Small intestine (tissue), 7 donors: ENCODE data around the gene PSAP. TPM values are rescaled to one million over a fixed set of nuclear protein-coding genes. Genes with fewer than 3 reads are reported as not detected.

Source experiments
- DNase-seq, 2 donors: peaks; one replicate each; pipeline versions ENCODE4 v3.0.0 to v3.0.0-alpha.2; 2013
- FAIRE-seq: peaks from 2 replicates; lab custom pipeline; 2012; peaks lifted over from hg19 to GRCh38; lab: Jason Lieb, UNC
- H3K27ac ChIP-seq, 3 donors: one replicate each; pipeline ENCODE4 v1.5.1; 2013; ENCODE audit warnings: low read length in 2 of 3, mild to moderate bottlenecking in 2 of 3, control low read depth in 1 of 3, inconsistent platforms in 1 of 3, low read depth in 1 of 3, moderate library complexity in 1 of 3
- H3K27me3 ChIP-seq, 3 donors: one replicate each; pipeline ENCODE4 v1.6.1; 2013; ENCODE audit warnings: low read length in 3 of 3, inconsistent platforms in 1 of 3; ENCODE audit not compliant: control insufficient read depth in 3 of 3, insufficient read depth in 3 of 3
- H3K36me3 ChIP-seq, 3 donors: one replicate each; pipeline ENCODE4 v1.6.1; 2013; ENCODE audit warnings: low read length in 3 of 3, inconsistent platforms in 1 of 3, low read depth in 1 of 3, mild to moderate bottlenecking in 1 of 3, moderate library complexity in 1 of 3; ENCODE audit not compliant: control insufficient read depth in 3 of 3, insufficient read depth in 2 of 3
- H3K4me1 ChIP-seq, 3 donors: one replicate each; pipeline ENCODE4 v1.6.1; 2013; ENCODE audit warnings: low read length in 2 of 3, inconsistent platforms in 1 of 3, low read depth in 1 of 3, mild to moderate bottlenecking in 1 of 3, moderate library complexity in 1 of 3; ENCODE audit not compliant: control insufficient read depth in 3 of 3, insufficient read depth in 2 of 3
- H3K4me3 ChIP-seq, 3 donors: one replicate each; pipeline ENCODE4 v1.5.1; 2013; ENCODE audit warnings: low read length in 3 of 3, control low read depth in 1 of 3, inconsistent platforms in 1 of 3, low read depth in 1 of 3, mild to moderate bottlenecking in 1 of 3, moderate library complexity in 1 of 3
- H3K9me3 ChIP-seq, 2 donors: one replicate each; pipeline ENCODE4 v1.6.1; 2013; ENCODE audit warnings: low read depth in 1 of 2, low read length in 1 of 2; ENCODE audit not compliant: control insufficient read depth in 2 of 2, insufficient read depth in 1 of 2
- WGBS, 3 donors: extraction: QIAGEN DNeasy Blood & Tissue Kit; methylation state at CpG; one replicate each; pipeline ENCODE4 v1.1.7; 2013; 5-methylcytosine and 5-hydroxymethylcytosine counted together
- polyA plus RNA-seq, 4 donors: library from polyadenylated mRNA; stranded (reverse) in 3 of 4; unstranded in 1 of 4; fragments of 200-250 nt in 3 of 4; fragments of 120-200 nt in 1 of 4; gene quantifications; one replicate each; pipeline versions ENCODE4 v1.2.1 to v1.2.3, GENCODE V29; 2013
- donor health status: healthy with polysubstance abuse.
- donor health status: control.
- donor health status: control.
- donor health status: Bipolar disorder and iron deficiency.
- donor health status: healthy.

Gene PSAP
- polyA plus RNA-seq, 4 donors: 149 to 603 (median 311) TPM

DNA sequence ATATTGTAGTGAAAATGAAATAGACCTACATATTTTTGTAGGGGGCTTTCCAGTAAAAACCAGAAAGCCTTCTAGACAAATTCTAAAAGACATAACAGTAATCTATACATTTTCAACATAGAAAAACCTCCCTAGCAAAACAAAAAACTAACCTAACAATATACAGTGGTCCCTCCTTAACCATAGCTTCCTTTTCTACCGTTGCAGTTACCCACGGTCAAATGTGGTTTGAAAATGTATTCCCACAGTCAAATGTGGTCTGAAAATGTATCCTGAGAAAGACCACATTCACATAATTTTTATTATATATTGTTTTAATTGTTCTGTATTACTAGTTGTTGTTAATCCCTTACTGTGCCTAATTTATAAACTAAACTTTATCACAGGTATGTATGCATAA lies 6.4 kb downstream of the PSAP start:
- H3K4me1 ChIP-seq: peaks cover 0 to 14% (median 10%) of the 10 kb centered on the region in 3 donors
- DNase-seq (no peak), FAIRE-seq (no peak)
- no peak overlapping the region for H3K27ac ChIP-seq
- 68 to 88% (median 70%) methylated on average over 2 of the region's 2 CpGs for WGBS, 3 donors
- H3K9me3 ChIP-seq: peaks cover 0 to 3% of the 10 kb centered on the region in 2 donors
- H3K27me3 ChIP-seq: no peaks in the 10 kb centered on the region
- no peak overlapping the region for H3K4me3 ChIP-seq
- peaks cover 0 to 6% (median 0%) of the 10 kb centered on the region in 3 donors for H3K36me3 ChIP-seq

- Histone ChIP-seq H3K27me3 (no peaks in the 10 kb centered on the region), H3K9me3 (peaks cover 0 to 3% of the 10 kb centered on the region in 2 donors), H3K36me3 (peaks cover 0 to 6% (median 0%) of the 10 kb centered on the region in 3 donors), H3K4me3 (no peak overlapping the region), H3K27ac (no peak overlapping the region), H3K4me1 (peaks cover 0 to 14% (median 9%) of the 10 kb centered on the region in 3 donors)
- 65 to 79% (median 72%) methylated on average over 2 of the region's 2 CpGs for WGBS, 3 donors
- FAIRE-seq: no peak
- no peak for DNase-seq
Measured at GRCh38 chr10:71844084-71844483, 7.0 kb downstream of the PSAP start.

DNA sequence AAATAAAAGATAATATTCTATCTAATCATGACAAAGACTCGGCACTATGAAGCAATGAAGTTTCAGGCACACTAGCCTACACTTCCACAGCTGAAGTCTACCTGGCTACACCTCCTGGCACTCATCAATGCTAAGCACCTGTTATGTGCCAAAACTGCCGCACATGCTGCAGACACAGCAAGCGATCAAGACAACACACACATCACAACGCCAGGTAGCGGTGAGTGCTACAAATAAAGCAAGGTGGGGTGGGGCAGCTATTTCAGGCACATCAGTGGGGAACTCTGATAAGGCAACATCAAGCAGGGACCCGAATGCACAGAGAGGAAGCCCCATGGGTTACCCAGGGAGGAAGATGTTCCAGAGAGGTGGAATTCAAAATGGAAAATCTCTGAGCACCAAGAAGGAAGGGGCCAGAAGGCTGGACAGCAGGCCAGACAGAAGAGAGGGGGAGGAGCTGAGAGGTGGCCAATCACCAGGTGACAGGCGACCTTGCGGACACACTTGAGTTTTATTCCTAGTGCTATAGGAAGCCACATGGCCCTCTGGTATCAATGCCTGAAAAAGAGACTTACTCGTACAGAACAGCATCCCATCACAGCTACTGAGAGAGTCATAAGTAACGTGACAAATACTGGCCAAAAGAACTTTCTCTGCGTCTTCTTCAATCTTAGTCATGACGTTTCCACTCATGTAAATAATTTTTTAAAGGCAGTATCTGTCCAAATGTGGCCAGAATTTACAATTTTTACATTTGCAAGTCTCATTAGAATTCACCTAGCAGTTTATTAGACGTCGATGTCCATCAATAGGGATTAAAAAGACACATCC lies 8.0 kb downstream of the PSAP start:
- Histone ChIP-seq H3K9me3 (peaks cover 0 to 3% of the 10 kb centered on the region in 2 donors), H3K4me1 (peaks cover 1 to 13% (median 8%) of the 10 kb centered on the region in 3 donors), H3K27me3 (no peaks in the 10 kb centered on the region), H3K4me3 (no peak overlapping the region), H3K27ac (no peak overlapping the region), H3K36me3 (peaks cover 0 to 11% (median 0%) of the 10 kb centered on the region in 3 donors)
- DNase-seq (no peak), FAIRE-seq (no peak)
- WGBS, 3 donors: 83 to 88% (median 85%) methylated on average over 14 of the region's 14 CpGs

GRCh38 chr10:71842422-71842821 lies 8.6 kb downstream of the PSAP start:
- 66 to 87% (median 66%) methylated on average over 2 of the region's 2 CpGs for WGBS, 3 donors
- no peak overlapping the region for H3K27ac ChIP-seq
- peaks cover 0 to 3% of the 10 kb centered on the region in 2 donors for H3K9me3 ChIP-seq
- peaks cover 0 to 18% (median 3%) of the 10 kb centered on the region in 3 donors for H3K36me3 ChIP-seq
- no peak for FAIRE-seq
- no peaks in the 10 kb centered on the region for H3K27me3 ChIP-seq
- peaks cover 5 to 18% (median 6%) of the 10 kb centered on the region in 3 donors for H3K4me1 ChIP-seq
- H3K4me3 ChIP-seq: no peak overlapping the region
- DNase-seq: no peak

DNA sequence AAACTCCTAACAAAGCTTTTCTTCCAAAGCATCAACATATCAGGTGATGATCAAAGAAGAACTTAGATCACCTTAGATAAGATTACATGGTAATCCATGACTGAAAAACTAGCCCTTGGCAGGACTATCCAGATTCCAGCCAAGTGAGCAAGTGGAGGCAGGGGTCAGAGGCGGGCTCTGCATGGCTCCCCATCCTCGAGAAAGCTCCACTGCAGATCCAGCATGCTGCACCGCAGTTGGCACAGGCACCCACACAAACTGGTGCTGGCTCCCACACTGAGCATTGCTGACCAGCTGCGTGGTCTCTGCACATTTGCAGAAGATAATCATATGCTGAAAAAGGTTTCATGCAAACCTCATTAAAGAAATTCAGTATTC lies 10.1 kb downstream of the PSAP start:
- peaks cover 7 to 20% (median 9%) of the 10 kb centered on the region in 3 donors for H3K4me1 ChIP-seq
- WGBS, 3 donors: 62 to 85% (median 75%) methylated on average over 4 of the region's 4 CpGs
- no peak overlapping the region for H3K4me3 ChIP-seq
- DNase-seq (no peak), FAIRE-seq (no peak)
- peak overlapping the region in 1 of 3 donors; percentile 14 for H3K27ac ChIP-seq
- H3K36me3 ChIP-seq: peaks cover 0 to 22% (median 3%) of the 10 kb centered on the region in 3 donors
- H3K9me3 ChIP-seq: peaks cover 0 to 3% of the 10 kb centered on the region in 2 donors
- no peaks in the 10 kb centered on the region for H3K27me3 ChIP-seq

GRCh38 chr10:71840177-71840957 lies 10.7 kb downstream of the PSAP start:
- H3K36me3 ChIP-seq: peaks cover 0 to 22% (median 3%) of the 10 kb centered on the region in 3 donors

DNA sequence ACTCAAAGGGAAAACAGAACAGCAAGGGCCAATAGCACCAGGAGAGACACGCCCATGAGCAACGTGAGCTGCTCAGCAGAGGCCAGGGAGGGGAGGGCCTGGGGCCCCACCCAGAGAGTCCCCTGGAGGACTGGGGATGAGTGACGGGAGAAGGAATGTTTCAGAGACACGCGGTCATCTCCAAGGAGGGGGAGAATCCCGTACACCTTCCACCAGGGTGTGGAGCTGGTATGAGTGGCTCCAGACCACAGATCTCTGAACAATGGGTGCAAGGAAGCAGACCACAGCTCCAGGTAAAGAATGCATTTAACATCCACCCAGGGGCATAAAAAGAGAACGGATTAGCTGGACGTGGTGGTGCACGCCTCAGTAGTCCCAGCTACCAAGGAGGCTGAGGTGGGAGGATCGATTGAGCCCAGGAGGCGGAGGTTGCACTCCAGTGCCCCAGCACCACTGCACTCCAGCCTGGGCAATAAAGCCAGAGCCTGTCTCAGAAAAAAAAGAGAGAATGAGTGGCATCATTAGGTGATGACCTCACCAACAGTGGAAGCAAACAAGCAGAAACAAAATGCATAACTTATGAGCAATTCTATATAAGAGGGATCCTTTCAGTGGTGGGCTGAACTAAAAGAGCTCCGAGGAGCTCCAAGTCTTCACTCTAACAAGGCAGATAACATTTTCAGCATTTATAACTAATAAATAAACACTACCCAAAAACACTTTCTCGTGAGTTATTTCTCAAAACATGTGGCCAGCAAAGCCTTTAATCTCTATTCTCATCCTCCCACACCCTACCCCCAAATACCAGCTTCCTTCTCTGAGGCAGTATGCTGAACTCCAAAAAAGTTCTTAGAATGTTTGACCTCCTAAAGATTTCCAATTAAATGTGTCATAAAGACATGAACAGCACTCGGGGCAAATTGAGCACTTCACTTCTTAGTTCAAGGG lies 12.5 kb downstream of the PSAP start:
- H3K27ac ChIP-seq: no peak overlapping the region
- peaks cover 0 to 32% (median 3%) of the 10 kb centered on the region in 3 donors for H3K36me3 ChIP-seq
- peaks cover 7 to 26% (median 8%) of the 10 kb centered on the region in 3 donors for H3K4me1 ChIP-seq
- no peak for FAIRE-seq
- H3K27me3 ChIP-seq: no peaks in the 10 kb centered on the region
- DNase-seq: no peak
- H3K9me3 ChIP-seq: no peaks in the 10 kb centered on the region
- WGBS, 3 donors: 69 to 72% (median 71%) methylated on average over 14 of the region's 14 CpGs
- H3K4me3 ChIP-seq: no peak overlapping the region

More at GRCh38 chr10:71840177-71840957, 10.7 kb downstream of the PSAP start:
- Histone ChIP-seq H3K4me3 (no peak overlapping the region), H3K27ac (peak overlapping the region in 1 of 3 donors; percentile 14), H3K27me3 (no peaks in the 10 kb centered on the region), H3K9me3 (peaks cover 0 to under 1% of the 10 kb centered on the region in 2 donors), H3K4me1 (peaks cover 7 to 26% (median 9%) of the 10 kb centered on the region in 3 donors)
- WGBS, 3 donors: 14 to 35% (median 29%) methylated on average over 6 of the region's 6 CpGs
- FAIRE-seq: no peak
- peak; percentile 57 to 79 for DNase-seq
